Left lung (tissue), 10 donors: ENCODE measurements around the gene SLC22A1. TPM values are rescaled to one million over a fixed set of nuclear protein-coding genes. Genes with fewer than 3 reads are reported as not detected.

Experiments used
- ATAC-seq: fragments of 200-7000 bp; cut with Tn5 transposase; one replicate; pipeline ENCODE4 v1.9.1; 2020; ENCODE audit warnings: moderate library complexity
- DNase-seq, 4 donors: peaks; one replicate each; pipeline ENCODE4 v3.0.0-alpha.2; 2013 to 2020
- H3K27ac ChIP-seq, 2 donors: fragments of 200-600 bp; sonication (generic) in 1 of 2; one replicate each; pipeline versions ENCODE4 v1.5.0 to v1.8.0; 2020 to 2021
- H3K27me3 ChIP-seq, 2 donors: fragments of 200-600 bp; sonication (generic) in 1 of 2; one replicate each; pipeline versions ENCODE4 v1.5.0 to v1.8.0; 2020 to 2021
- H3K36me3 ChIP-seq, 2 donors: fragments of 200-600 bp; sonication (generic) in 1 of 2; one replicate each; pipeline versions ENCODE4 v1.5.0 to v1.8.0; 2020 to 2021
- H3K4me1 ChIP-seq, 2 donors: fragments of 200-600 bp; one replicate each; pipeline ENCODE4 v1.8.0; 2021
- H3K4me3 ChIP-seq, 2 donors: fragments of 200-600 bp; sonication (generic) in 1 of 2; one replicate each; pipeline versions ENCODE4 v1.5.0 to v1.8.0; 2020 to 2021; ENCODE audit warnings: mild to moderate bottlenecking in 1 of 2
- H3K9me3 ChIP-seq, 2 donors: fragments of 200-600 bp; sonication (generic) in 1 of 2; one replicate each; pipeline versions ENCODE4 v1.5.0 to v1.8.0; 2020 to 2021
- CTCF ChIP-seq, 2 donors: fragments of 200-600 bp; sonication (generic) in 1 of 2; IDR thresholded peaks; one replicate each; pipeline versions ENCODE4 v1.5.0 to v1.8.0; 2021; ENCODE audit warnings: antibody characterized with exemption in 2 of 2
- intact Hi-C, 2 donors: fragments of 100-400 bp; cut with DNase I; formaldehyde crosslinking; loops; one replicate each; pipeline versions ENCODE4 v1.11.2 to v1.14.2; 2022
- polyA plus RNA-seq, 6 donors: library from polyadenylated mRNA; unstranded; fragments of 120-200 nt; gene quantifications; one replicate each; pipeline ENCODE4 v1.2.1, GENCODE V29; 2013; ENCODE audit not compliant: insufficient read length in 6 of 6
- total RNA-seq, 2 donors: library from RNA; stranded (reverse); fragmentation: NEBNext Ultra II Directional; extraction: Animal tissue kit (Norgen Biotek cat#: 25700); gene quantifications; one replicate each; pipeline ENCODE4 v1.2.1, GENCODE V29; 2021
- donor health status: DM: no; HTN: yes; CAD: no.
- donor health status: DM: no; HTN: no; CAD: no.

The SLC22A1 gene
- total and polyA plus RNA-seq, 8 donors = 0.24 to 2.7 (median 0.45) TPM

- ATAC-seq = no peak
- intact Hi-C loops = no loop called here
- Histone ChIP-seq H3K27me3 (no peaks in the 10 kb centered on the region), H3K4me3 (no peak overlapping the region), H3K27ac (no peak overlapping the region), H3K4me1 (no peaks in the 10 kb centered on the region), H3K9me3 (no peaks in the 10 kb centered on the region), H3K36me3 (peaks cover 4 to 100% of the 10 kb centered on the region in 2 donors)
- no peak for DNase-seq
- no peak for TF ChIP-seq CTCF (IDR thresholded peaks at IDR 0.05)
These were observed 42.5 kb upstream of the SLC22A1 start for GRCh38 chr6:160078883-160079685.

DNA sequence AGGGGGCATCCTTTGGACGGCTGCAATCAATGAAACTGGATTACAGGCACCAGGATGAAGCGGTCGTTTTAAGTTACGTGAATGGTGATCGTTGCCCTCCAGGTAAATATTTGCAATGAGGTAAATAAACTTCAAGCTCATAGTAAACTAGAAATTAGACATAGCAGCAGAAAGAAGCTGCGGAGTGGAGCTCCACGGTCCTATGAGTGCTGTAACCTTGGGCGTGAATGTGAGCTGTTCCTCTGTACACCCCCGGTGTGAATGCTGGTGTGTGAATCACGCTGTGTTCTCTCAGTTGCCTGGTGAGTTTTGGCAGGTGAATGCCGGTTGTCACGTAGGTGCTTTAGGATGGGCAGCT, 42.0 kb upstream of the SLC22A1 start:
- H3K27me3 ChIP-seq = no peaks in the 10 kb centered on the region
- ATAC-seq = no peak
- no peak for TF ChIP-seq CTCF (IDR thresholded peaks at IDR 0.05)
- no peaks in the 10 kb centered on the region for H3K4me1 ChIP-seq
- no peak overlapping the region for H3K4me3 ChIP-seq
- no peak overlapping the region for H3K27ac ChIP-seq
- no peak for DNase-seq
- peaks cover 4 to 100% of the 10 kb centered on the region in 2 donors for H3K36me3 ChIP-seq
- no peaks in the 10 kb centered on the region for H3K9me3 ChIP-seq
- intact Hi-C loops = no loop called here

DNA sequence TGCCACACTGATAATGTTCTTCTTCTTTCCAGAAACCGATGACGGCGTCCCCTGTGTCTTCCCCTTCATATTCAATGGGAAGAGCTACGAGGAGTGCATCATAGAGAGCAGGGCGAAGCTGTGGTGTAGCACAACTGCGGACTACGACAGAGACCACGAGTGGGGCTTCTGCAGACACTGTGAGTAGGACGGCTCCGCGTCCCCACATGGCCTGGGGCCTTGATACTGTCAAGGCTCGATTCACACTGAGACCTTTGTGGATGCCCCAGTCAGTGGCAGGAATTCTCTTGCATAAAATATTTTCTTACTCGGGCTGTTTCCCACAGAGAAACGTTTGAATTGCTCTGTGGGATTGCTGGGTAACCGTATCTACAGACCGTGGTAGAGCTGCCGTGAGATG, 41.5 kb upstream of the SLC22A1 start:
- Histone ChIP-seq H3K36me3 (peaks cover 4 to 100% of the 10 kb centered on the region in 2 donors), H3K9me3 (no peaks in the 10 kb centered on the region), H3K4me1 (no peaks in the 10 kb centered on the region), H3K4me3 (no peak overlapping the region), H3K27me3 (no peaks in the 10 kb centered on the region), H3K27ac (no peak overlapping the region)
- intact Hi-C loops = no loop called here
- ATAC-seq = no peak
- no peak for DNase-seq
- no peak for TF ChIP-seq CTCF (IDR thresholded peaks at IDR 0.05)

GRCh38 chr6:160081398-160081797, 40.2 kb upstream of the SLC22A1 start:
- no peaks in the 10 kb centered on the region for H3K9me3 ChIP-seq
- H3K27me3 ChIP-seq = no peaks in the 10 kb centered on the region
- intact Hi-C loops = no loop called here
- H3K4me1 ChIP-seq = no peaks in the 10 kb centered on the region
- ATAC-seq (no peak), DNase-seq (no peak)
- H3K27ac ChIP-seq = no peak overlapping the region
- H3K4me3 ChIP-seq = no peak overlapping the region
- peaks cover 4 to 100% of the 10 kb centered on the region in 2 donors for H3K36me3 ChIP-seq
- no peak for TF ChIP-seq CTCF (IDR thresholded peaks at IDR 0.05)

GRCh38 chr6:160082627-160083026, 39.0 kb upstream of the SLC22A1 start:
- intact Hi-C loops = no loop called here
- H3K27me3 ChIP-seq = no peaks in the 10 kb centered on the region

More at GRCh38 chr6:160082627-160083026, 39.0 kb upstream of the SLC22A1 start:
- no peaks in the 10 kb centered on the region for H3K9me3 ChIP-seq
- no peak for ATAC-seq
- DNase-seq = no peak
- H3K27ac ChIP-seq = no peak overlapping the region
- peaks cover 4 to 100% of the 10 kb centered on the region in 2 donors for H3K36me3 ChIP-seq
- no peaks in the 10 kb centered on the region for H3K4me1 ChIP-seq
- H3K4me3 ChIP-seq = no peak overlapping the region
- TF ChIP-seq CTCF (IDR thresholded peaks at IDR 0.05) = no peak
